Right lobe of liver (tissue), 4 donors: ENCODE results near the gene PODXL2.

ENCODE experiments used
- POLR2A ChIP-seq: fragments of 450-650 bp; IDR thresholded peaks from one replicate; pipeline ENCODE4 v1.6.1; 2017; ENCODE audit warnings: antibody characterized with exemption, mild to moderate bottlenecking
- TF ChIP-seq, protein P1 (sequence below), 4 donors: fragments of 200-600 bp in 3 of 4; fragments of 450-650 bp in 1 of 4; IDR thresholded peaks; one replicate each; pipeline versions ENCODE4 v1.5.1 to v1.8.0; 2016 to 2022; ENCODE audit warnings: antibody characterized with exemption in 4 of 4, mild to moderate bottlenecking in 2 of 4
- donor health status: DM: no; HTN: no; CAD: no.
- donor health status: DM: no; HTN: no; CAD: no.
- donor health status: DM: no; HTN: yes; CAD: no.

DNA sequence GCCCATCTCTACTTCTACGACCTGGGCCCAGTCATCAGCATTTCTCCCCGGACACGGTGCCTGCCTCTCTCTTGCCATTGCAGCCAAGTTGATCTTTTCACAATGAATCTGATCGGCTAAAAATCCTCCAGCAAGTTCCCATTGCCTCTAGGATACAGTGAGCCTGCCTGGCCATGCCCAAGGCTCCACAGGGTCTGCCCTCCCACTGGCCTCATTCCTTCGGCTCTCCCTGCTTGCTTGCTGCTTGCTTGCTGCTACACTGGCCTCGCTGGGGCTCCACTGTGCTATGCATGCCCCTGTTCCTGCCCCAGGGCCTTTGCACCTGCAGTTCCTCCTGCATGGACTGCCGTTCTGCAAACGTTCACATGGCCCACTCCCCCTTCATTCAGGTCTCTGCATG lies 45.8 kb downstream of the PODXL2 start:
- TF ChIP-seq, protein P1, sequence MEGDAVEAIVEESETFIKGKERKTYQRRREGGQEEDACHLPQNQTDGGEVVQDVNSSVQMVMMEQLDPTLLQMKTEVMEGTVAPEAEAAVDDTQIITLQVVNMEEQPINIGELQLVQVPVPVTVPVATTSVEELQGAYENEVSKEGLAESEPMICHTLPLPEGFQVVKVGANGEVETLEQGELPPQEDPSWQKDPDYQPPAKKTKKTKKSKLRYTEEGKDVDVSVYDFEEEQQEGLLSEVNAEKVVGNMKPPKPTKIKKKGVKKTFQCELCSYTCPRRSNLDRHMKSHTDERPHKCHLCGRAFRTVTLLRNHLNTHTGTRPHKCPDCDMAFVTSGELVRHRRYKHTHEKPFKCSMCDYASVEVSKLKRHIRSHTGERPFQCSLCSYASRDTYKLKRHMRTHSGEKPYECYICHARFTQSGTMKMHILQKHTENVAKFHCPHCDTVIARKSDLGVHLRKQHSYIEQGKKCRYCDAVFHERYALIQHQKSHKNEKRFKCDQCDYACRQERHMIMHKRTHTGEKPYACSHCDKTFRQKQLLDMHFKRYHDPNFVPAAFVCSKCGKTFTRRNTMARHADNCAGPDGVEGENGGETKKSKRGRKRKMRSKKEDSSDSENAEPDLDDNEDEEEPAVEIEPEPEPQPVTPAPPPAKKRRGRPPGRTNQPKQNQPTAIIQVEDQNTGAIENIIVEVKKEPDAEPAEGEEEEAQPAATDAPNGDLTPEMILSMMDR (IDR thresholded peaks at IDR 0.05) = no peak
- no peak for TF ChIP-seq POLR2A
